GM12874 (cell line): ENCODE data around the gene RTCA.

Source experiments
- TF ChIP-seq, protein P1 (sequence below): IDR thresholded peaks from 2 replicates; pipeline ENCODE4 v1.5.1; 2011; ENCODE audit warnings: low read depth, mild to moderate bottlenecking, control low read depth, low read length, moderate library complexity; ENCODE audit not compliant: insufficient read depth

Gene RTCA

DNA sequence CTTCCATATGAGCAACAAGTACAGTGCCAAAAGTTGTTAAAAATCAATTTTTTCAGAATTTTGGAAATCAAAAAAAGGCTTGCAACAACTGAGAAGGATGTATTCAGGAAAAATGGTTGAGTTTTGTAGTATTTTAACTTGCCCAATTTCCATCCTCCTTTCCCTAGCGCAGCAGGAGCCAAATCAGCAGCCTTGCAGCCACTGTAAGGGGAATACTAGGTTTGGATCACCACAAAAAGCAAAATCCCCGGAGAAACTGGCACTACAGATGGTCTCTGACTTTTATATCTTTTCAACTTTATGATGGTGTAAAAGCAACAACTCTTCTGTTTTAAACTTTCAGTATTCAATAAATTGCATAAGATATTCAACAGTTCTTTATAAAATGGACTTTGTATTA, 34.3 kb upstream of the RTCA start:
- TF ChIP-seq, protein P1, sequence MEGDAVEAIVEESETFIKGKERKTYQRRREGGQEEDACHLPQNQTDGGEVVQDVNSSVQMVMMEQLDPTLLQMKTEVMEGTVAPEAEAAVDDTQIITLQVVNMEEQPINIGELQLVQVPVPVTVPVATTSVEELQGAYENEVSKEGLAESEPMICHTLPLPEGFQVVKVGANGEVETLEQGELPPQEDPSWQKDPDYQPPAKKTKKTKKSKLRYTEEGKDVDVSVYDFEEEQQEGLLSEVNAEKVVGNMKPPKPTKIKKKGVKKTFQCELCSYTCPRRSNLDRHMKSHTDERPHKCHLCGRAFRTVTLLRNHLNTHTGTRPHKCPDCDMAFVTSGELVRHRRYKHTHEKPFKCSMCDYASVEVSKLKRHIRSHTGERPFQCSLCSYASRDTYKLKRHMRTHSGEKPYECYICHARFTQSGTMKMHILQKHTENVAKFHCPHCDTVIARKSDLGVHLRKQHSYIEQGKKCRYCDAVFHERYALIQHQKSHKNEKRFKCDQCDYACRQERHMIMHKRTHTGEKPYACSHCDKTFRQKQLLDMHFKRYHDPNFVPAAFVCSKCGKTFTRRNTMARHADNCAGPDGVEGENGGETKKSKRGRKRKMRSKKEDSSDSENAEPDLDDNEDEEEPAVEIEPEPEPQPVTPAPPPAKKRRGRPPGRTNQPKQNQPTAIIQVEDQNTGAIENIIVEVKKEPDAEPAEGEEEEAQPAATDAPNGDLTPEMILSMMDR: no peak

DNA sequence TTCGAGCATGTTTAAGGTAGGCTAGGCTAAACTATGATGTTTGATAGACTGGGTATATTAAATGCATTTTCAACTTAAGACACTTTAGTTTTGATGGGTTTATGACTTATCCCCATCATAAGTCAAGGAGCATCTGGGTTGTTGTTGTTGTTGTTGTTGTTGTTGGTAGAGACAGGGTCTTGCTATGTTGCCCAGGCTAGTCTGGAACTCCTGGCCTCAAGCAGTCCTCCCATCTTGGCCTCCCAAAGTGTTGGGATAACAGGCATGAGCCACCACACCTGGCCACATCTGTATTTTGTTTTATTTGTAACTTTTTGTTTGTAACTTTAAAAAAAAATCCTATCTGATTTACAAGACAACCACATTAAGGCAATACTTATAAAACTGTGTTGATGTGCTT, 33.9 kb upstream of the RTCA start:
- TF ChIP-seq, protein P1: no peak

DNA sequence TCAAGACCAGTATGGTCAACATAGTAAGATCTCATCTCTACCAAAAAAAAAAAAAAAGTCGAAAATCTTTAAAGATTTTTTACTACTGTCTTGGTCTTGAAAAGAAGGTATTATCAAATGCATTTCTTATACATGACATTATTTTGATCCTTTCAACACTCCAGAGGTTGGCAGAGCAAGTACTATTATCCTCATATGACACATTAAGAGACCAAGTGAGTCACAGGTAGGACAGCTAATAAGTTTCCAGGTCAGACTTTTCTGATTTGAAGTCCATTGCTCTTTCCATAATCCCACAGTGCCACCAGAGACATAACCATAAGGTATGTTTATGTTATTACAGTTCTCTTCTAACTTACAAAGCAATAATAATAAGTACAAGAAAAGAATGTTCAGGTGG, 31.6 kb upstream of the RTCA start:
- TF ChIP-seq, protein P1: no peak

DNA sequence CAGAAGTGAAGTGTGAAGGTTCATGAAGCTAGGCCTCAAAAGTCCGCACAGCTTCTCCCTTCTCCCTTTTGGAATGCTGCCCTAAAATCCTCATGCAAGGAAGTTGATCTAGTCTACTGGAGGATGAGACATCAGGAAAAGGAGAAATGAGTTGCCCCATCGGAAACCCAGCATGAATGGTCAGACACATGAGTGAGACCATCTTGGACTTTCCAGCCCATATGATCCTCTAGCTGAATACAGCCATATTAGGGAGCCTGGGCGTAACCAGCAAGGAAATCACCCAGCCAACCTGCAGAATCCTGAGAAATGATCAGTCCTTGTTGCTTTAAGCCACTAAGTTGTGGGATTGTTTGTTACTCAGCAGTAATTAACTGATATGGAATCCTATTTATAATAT, 28.9 kb upstream of the RTCA start:
- TF ChIP-seq, protein P1: no peak

DNA sequence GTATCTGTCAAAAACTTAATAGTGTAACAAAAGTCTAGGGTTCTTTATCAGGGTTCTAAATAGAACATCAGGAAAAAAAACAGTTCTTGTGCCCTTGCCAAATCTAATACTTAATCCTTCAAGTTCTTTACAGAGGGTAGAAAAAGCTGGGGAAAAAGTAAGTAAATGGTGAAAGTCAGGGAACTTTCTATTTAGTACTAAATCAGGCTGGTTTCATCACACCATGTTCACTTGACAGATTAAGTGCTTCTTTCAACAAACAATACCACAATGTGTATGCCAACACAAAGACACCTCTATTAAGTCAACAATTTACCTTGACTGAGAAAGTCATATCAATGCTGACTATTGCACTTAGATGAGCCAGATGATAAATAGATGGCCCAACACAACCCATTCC, 26.1 kb upstream of the RTCA start:
- TF ChIP-seq, protein P1: no peak

DNA sequence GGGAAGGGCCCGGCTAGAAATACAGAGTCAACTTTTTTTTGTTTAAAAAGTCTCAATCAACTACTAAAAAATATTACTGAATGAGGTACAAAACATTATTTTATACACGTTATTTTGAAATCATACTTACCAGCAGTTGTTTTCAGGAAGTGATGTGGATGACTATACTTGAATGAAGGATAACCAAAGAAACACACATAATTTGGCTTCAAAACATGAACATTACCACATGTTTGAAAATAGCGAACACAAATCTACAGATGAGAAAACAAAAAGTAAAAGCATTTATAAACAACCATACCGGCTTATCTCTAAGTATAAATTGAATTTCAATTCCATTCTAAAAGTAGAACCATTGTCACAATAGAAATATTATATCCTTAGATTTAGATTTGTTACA, 25.4 kb upstream of the RTCA start:
- TF ChIP-seq, protein P1: no peak

DNA sequence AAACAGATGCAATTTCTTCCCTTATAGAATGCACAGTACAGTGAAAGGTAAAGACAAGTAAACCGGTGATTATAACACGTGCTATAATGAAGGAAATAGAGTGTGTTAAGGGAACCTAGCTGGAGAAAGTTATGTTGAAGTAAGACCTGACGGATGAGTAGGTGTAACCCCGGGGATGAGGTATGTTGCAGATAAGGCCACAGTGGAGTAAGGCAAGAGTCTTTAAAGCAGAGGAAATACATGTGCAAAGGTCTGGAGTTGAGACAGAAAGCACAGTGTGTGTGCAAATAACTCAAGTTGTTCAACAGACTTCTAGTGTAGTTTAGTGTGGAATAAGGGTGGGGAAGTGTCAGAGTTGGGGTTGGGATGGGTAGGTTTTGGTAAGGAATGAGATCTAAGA, 19.3 kb upstream of the RTCA start:
- TF ChIP-seq, protein P1: no peak

DNA sequence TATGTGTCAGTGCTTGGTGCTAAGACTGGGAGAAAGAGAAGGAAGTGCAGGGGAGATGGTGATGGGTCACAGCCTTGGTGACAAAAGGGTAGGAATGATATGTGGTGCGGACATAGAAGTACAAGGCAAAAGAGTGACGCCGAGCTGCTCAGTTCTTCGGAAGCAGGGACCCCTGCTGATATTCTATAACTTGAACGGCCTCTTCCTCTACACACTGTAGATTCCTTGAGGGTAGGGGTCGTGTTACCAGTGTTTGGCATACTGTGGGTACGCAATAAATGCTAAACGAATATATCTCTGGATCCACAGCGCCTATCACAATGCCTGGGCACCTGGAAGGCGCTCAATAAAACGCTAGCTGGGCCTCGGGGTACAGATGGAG, 16.9 kb upstream of the RTCA start:
- TF ChIP-seq, protein P1: no peak
